Right ventricle myocardium superior (tissue), 1 donor: Measurements from ENCODE around the gene RCAN2. TPM values are rescaled to one million over a fixed set of nuclear protein-coding genes. Genes with fewer than 3 reads are reported as not detected.

Source experiments
- ATAC-seq: fragments of 200-7000 bp; cut with Tn5 transposase; one replicate; pipeline ENCODE4 v1.9.1; 2020; ENCODE audit warnings: mild to moderate bottlenecking; ENCODE audit not compliant: poor library complexity
- DNase-seq: peaks from one replicate; pipeline ENCODE4 v3.0.0-alpha.2; 2020
- intact Hi-C: fragments of 100-400 bp; cut with DNase I; formaldehyde crosslinking; loops from one replicate; pipeline ENCODE4 v1.11.2; 2022
- total RNA-seq: library from RNA; stranded (reverse); fragmentation: NEBNext Ultra II Directional; extraction: Animal tissue kit (Norgen Biotek cat#: 25700); gene quantifications from one replicate; pipeline ENCODE4 v1.2.1, GENCODE V29; 2021
- donor health status: DM: no; HTN: yes; CAD: no; lungs with severe emphysema.

RCAN2 gene
- total RNA-seq, 1 donor from 2014 or later: 258 TPM

GRCh38 chr6:46325561-46326530 lies 165.4 kb downstream of the RCAN2 start:
- DNase-seq (peak; percentile 48), ATAC-seq (peak; percentile 30)
- intact Hi-C loops: no loop called here

- no peak for ATAC-seq
- DNase-seq: no peak
- intact Hi-C loops: no loop called here
These were observed 166.5 kb downstream of the RCAN2 start for GRCh38 chr6:46324706-46325105.

- no peak for DNase-seq
- intact Hi-C loops: no loop called here
- ATAC-seq: no peak
These were observed 167.2 kb downstream of the RCAN2 start for GRCh38 chr6:46323966-46324622.

DNA sequence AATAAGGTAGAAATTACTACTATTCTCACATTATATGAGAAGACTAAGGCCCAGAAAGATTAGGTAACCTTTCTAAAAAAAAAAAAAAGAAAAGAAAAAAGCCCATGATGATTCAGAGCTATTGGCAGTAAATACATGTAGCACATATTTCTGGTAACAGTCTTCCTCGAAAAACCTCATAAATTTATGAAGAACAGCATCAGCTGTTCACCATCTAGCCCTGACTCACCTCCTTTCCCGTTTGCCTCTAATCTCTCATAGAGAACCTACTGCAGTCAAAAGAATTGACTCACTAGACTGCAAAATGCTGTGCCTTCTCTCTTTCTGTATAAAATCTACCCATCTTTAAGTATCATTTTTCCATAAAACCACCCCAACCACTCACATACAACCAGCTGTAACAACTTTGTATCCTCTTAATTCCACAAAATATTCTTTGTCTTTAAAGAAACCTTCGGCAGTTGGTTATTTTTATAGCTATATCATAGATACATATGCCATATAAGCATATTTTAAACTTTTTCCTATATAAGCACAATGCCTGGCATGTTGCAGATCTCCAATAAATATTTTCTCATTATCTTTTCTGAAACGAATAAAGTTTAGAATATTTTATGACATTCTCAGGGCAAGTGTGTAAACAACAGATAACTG lies 167.8 kb downstream of the RCAN2 start:
- intact Hi-C loops: no loop called here
- no peak for DNase-seq
- ATAC-seq: no peak

DNA sequence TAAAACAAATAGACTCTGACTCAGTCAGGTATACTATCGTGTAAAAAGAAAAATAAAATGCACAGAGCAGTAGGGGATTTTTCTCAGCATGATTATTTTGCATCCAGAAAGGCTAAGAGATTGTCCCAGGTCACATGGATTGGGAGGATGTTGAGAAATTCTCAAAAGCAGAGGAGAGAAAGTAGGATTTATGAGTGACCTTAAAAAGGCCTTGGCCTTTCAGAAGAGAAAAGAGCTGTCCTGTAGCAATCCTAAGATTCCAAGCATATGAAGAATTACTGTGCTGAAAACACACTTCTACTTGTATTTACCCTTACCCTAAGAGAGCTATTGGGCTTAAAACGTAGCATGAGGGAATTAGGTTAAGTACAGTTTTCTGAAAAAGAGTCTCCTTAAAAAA lies 170.7 kb downstream of the RCAN2 start:
- no peak for DNase-seq
- ATAC-seq: no peak
- intact Hi-C loops: no loop called here

- DNase-seq: no peak
- intact Hi-C loops: no loop called here
- ATAC-seq: no peak
These were observed 175.7 kb downstream of the RCAN2 start for GRCh38 chr6:46315589-46315988.

- intact Hi-C loops: no loop called here
- peak; percentile 32 for DNase-seq
- ATAC-seq: peak; percentile 49
These were observed 178.6 kb downstream of the RCAN2 start for GRCh38 chr6:46312654-46313053.

GRCh38 chr6:46310196-46310595 lies 181.1 kb downstream of the RCAN2 start:
- intact Hi-C loops: no loop called here
- DNase-seq (no peak), ATAC-seq (no peak)

GRCh38 chr6:46306431-46306830 lies 184.8 kb downstream of the RCAN2 start:
- ATAC-seq (peak; percentile 10), DNase-seq (no peak)
- intact Hi-C loops: no loop called here

DNA sequence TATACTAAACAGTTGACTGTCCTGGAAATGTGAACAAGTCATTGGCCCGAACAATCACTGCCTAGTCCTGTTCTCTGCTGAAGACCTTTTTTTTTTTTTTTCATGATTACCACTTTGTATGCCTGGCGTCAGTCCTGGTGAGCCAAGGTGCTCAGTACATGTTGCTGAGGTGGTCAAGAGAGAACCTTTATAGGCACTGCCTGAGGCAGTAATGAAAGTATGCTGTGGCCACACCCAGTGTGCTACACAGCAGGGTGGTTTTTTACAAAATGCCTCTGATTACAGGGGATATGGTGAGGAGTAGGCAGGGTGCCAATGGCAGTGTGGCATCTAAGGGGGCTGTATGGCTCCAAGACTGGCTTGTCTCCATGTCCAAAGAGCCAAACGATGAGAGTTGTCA lies 185.4 kb downstream of the RCAN2 start:
- ATAC-seq (no peak), DNase-seq (no peak)
- intact Hi-C loops: no loop called here

DNA sequence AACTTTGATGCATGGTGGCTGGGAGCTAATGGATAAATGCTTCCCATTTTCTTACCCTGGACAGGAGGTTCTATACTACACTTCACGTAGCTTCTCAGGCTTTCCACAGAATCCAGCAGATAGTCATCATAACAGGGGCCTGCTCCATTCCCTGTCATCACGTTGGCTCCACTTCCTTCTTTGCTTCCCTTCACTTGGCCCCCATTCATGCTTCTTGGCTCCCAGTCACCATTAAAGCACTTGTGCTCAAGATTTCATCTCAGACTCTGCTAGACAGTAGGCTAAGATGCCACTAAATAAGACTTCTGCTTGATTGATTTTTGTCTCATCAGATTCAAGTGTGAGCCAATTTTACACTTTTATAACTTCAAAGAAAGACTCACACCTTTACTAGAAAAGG lies 186.0 kb downstream of the RCAN2 start:
- DNase-seq (no peak), ATAC-seq (no peak)
- intact Hi-C loops: no loop called here

GRCh38 chr6:46302816-46303215 lies 188.4 kb downstream of the RCAN2 start:
- no peak for DNase-seq
- ATAC-seq: no peak
- intact Hi-C loops: no loop called here

- intact Hi-C loops: no loop called here
- DNase-seq (no peak), ATAC-seq (peak; percentile 19)
These were observed 189.1 kb downstream of the RCAN2 start for GRCh38 chr6:46302176-46302575.

GRCh38 chr6:46299253-46299652 lies 192.0 kb downstream of the RCAN2 start:
- DNase-seq: no peak
- intact Hi-C loops: no loop called here
- ATAC-seq: no peak

DNA sequence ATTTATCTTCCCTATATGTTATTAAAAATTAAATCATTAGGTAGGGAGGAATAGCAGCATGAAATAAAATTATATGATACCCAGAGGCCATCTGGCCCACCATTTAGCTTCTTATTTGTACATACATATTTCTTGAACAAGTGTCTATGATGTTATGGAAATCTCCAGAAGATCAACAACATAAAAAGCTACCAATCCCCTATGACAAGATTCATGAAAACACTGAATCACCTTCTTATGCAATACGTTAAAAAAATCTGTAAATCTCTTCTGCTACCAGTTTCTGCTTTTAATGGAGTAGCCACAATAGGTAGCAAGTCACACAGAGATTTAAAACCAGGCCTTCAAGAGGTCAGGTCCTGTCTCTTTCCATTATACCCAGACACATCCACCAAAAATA lies 194.7 kb downstream of the RCAN2 start:
- intact Hi-C loops: no loop called here
- DNase-seq (no peak), ATAC-seq (no peak)

- intact Hi-C loops: no loop called here
- DNase-seq: no peak
- ATAC-seq: no peak
These were observed 197.5 kb downstream of the RCAN2 start for GRCh38 chr6:46293641-46294316.

DNA sequence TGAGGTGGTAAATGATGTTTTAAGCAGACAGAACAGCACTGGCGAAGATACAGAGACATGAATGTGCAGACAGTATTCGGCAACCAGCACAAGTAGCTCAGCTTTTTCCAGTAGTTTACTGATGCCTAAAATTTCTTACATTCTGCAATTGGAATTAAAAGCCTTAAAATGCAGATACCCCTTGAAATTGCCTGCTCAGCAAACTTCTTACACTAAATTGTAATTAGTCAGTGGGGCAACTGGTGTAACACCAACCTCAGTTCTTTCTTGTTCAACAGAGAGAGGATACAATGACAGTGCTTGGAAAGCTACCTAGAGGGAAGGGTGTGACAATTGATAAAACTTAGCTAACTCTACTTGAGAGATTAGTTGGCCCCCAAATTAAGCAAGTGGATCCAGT lies 199.4 kb downstream of the RCAN2 start:
- ATAC-seq (no peak), DNase-seq (no peak)
- intact Hi-C loops: no loop called here

GRCh38 chr6:46291275-46291633 lies 200.0 kb downstream of the RCAN2 start:
- DNase-seq: no peak
- intact Hi-C loops: no loop called here
- no peak for ATAC-seq
